ENCODE results near the gene POLR1F.

Gene POLR1F

GRCh38 chr7:19674266-19674960 is 34.4 kb downstream of the POLR1F start:
- DNase-seq, result no peak

GRCh38 chr7:19670806-19671205 is 38.0 kb downstream of the POLR1F start:
- no peak for DNase-seq

GRCh38 chr7:19665399-19666008 is 43.3 kb downstream of the POLR1F start:
- peak in 1 of 2 experiments; percentile 56 for DNase-seq

GRCh38 chr7:19663816-19664462 is 44.9 kb downstream of the POLR1F start:
- no peak for DNase-seq

GRCh38 chr7:19648791-19649190 is 60.0 kb downstream of the POLR1F start:
- DNase-seq, result no peak

Measured in SW 1271 (cell line).